ENCODE measurements around the gene DCAF11. TPM values are rescaled to one million over a fixed set of nuclear protein-coding genes. Genes with fewer than 3 reads are reported as not detected.

The DCAF11 gene
- total RNA-seq, 1 donor from 2014 or later = 63.3 TPM

DNA sequence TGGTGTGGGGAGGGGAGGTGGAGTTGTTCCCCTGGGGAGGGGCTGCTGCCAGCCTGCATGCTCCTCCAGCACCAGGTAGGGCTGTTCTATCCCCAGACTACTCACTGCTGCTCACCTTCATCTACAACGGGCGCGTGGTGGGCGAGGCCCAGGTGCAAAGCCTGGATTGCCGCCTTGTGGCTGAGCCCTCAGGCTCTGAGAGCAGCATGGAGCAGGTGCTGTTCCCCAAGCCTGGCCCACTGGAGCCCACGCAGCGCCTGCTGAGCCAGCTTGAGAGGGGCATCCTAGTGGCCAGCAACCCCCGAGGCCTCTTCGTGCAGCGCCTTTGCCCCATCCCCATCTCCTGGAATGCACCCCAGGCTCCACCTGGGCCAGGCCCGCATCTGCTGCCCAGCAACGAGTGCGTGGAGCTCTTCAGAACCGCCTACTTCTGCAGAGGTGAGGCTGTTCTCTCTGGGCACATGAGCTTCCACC is 50.0 kb downstream of the DCAF11 start:
- no peak for DNase-seq (ENCODE audit: low read depth)

DNA sequence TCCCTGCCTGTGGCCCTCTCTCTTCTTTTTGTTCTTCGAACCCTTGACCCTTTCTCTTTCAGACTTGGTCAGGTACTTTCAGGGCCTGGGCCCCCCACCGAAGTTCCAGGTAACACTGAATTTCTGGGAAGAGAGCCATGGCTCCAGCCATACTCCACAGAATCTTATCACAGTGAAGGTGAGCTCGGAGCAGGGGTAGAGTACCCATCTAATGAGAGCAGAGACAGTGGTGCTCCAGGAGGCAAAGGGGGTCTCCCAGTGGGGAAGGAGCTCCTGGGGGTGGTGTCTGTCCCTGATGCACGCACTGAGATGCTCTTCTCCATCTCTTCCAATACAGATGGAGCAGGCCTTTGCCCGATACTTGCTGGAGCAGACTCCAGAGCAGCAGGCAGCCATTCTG is 51.2 kb downstream of the DCAF11 start:
- no peak overlapping the region for H3K4me3 ChIP-seq (ENCODE audit: low read depth, low read length)
- no peaks in the 10 kb centered on the region for H3K27me3 ChIP-seq (ENCODE audit: control insufficient read depth, insufficient read depth, low read length)
- peaks cover 7% of the 10 kb centered on the region for H3K36me3 ChIP-seq (ENCODE audit: control insufficient read depth, insufficient read depth, low read length)
- TF ChIP-seq, protein P1, sequence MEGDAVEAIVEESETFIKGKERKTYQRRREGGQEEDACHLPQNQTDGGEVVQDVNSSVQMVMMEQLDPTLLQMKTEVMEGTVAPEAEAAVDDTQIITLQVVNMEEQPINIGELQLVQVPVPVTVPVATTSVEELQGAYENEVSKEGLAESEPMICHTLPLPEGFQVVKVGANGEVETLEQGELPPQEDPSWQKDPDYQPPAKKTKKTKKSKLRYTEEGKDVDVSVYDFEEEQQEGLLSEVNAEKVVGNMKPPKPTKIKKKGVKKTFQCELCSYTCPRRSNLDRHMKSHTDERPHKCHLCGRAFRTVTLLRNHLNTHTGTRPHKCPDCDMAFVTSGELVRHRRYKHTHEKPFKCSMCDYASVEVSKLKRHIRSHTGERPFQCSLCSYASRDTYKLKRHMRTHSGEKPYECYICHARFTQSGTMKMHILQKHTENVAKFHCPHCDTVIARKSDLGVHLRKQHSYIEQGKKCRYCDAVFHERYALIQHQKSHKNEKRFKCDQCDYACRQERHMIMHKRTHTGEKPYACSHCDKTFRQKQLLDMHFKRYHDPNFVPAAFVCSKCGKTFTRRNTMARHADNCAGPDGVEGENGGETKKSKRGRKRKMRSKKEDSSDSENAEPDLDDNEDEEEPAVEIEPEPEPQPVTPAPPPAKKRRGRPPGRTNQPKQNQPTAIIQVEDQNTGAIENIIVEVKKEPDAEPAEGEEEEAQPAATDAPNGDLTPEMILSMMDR (IDR thresholded peaks at IDR 0.05; ENCODE audit: insufficient read depth, low read length, poor library complexity, severe bottlenecking) = no peak
- DNase-seq (ENCODE audit: low read depth) = no peak

More for the DNA sequence above, 50.0 kb downstream of the DCAF11 start:
- TF ChIP-seq, protein P1 (IDR thresholded peaks at IDR 0.05; ENCODE audit: insufficient read depth, low read length, poor library complexity, severe bottlenecking) = no peak
- Histone ChIP-seq H3K36me3 (ENCODE audit: control insufficient read depth, insufficient read depth, low read length) (peaks cover 11% of the 10 kb centered on the region), H3K27me3 (ENCODE audit: control insufficient read depth, insufficient read depth, low read length) (no peaks in the 10 kb centered on the region), H3K4me3 (ENCODE audit: low read depth, low read length) (no peak overlapping the region)

DNA sequence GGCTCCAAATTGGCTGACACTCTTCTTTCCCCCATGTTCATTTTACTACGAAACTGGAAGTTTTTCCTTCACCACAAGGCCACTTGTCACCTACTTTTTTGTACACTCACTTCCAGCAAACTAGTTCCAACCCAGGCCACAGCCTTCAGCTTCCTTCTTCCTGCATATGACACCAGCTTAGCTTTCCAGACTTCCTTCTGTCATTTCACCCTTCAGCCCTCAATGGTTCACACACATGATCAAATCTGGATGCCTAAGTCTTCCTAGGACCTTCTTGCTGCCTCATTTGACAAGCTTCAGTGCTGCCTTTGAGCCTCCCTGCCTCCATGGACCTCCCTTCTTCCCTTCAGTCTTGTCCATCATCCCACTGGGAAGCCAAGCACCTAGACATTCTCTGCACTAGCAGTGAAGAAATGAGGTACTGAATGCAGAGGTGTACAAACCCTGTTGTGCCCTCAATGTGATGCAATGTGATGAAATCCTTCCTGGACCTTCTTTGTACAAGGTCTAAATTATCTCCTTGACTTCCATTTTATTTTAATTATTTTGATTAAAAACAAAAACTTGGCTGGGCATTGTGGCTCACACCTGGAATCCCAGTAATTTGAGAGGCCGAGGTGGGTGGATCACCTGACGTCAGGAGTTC is 53.0 kb downstream of the DCAF11 start:
- no peak for DNase-seq (ENCODE audit: low read depth)
- Histone ChIP-seq H3K4me3 (ENCODE audit: low read depth, low read length) (no peak overlapping the region), H3K36me3 (ENCODE audit: control insufficient read depth, insufficient read depth, low read length) (peaks cover 7% of the 10 kb centered on the region), H3K27me3 (ENCODE audit: control insufficient read depth, insufficient read depth, low read length) (no peaks in the 10 kb centered on the region)
- TF ChIP-seq, protein P1 (IDR thresholded peaks at IDR 0.05; ENCODE audit: insufficient read depth, low read length, poor library complexity, severe bottlenecking) = no peak

DNA sequence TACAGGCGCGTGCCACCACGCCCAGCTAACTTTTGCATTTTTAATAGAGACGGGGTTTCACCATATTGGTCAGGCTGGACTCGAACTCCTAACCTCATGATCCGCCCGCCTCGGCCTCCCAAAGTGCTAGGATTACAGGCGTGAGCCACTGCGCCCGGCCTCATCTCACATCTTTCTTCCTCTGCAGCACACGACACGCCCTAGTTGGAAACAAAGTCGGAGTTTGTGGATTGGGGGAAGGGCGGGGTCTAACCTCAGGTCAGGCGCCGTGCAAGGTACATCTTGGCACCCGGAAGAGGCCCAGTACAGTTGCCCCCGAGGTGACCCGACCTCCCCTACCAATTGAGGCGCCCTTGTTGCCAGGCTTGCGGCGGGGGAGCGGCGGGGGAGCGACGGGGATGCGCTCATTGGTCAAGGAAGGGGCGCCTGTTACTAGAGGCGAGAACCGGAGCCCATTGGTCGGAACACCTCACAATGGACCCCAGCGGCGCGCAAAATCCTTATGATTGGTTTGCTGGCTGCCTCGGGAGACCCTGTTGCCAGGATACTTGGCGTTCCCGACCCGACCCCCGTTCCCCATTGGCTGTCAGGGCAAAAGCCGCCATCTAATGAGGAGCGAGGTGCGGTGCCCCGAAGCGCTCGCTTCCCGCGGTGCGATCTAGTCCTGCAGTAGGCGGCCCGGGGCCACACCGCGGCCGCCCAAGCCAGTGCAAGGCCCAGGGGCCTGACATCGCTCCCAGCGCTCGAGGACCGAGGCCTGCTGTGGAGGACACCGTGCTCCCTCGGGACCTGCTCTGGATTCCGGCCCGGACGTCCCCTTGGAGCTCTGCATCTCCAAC is 57.1 kb downstream of the DCAF11 start, which contains the start of gene REC8:
TSS of gene REC8 (plus strand) at position 659 of the 839 bp plus-strand sequence. CDS start 473 bp downstream, outside the sequence.
- H3K4me3 ChIP-seq (ENCODE audit: low read depth, low read length) = peak within 1 kb of the TSS; percentile 78
- TF ChIP-seq, protein P1 (IDR thresholded peaks at IDR 0.05; ENCODE audit: insufficient read depth, low read length, poor library complexity, severe bottlenecking) = no peak

DNA sequence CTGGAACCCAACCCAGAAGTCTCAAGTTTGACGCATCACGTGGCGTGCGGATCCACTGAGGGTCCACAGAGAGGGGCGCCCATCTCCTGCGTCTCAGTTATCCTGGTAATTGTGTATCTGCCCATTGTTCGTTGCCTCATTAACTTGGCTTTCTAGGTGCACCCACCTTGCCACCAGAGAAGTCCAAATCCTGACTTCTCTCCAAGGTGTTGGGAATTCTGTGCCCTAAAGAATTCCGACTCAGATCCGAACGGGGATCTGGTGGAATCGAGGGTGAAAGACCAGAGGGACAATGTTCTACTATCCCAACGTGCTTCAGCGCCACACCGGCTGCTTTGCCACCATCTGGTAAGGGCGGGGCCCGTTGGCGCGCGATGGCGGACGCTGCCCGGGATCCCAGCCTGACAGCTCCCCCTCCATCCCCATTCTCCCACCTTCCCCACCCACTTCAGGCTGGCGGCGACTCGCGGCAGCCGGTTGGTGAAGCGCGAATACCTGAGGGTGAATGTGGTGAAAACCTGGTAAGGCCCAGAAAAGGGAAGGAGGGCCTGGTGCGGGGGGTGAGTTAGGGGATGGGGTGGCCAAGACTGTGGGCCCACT is 57.8 kb downstream of the DCAF11 start:
- Histone ChIP-seq H3K27me3 (ENCODE audit: control insufficient read depth, insufficient read depth, low read length) (no peaks in the 10 kb centered on the region), H3K4me3 (ENCODE audit: low read depth, low read length) (peak overlapping the region; percentile 78), H3K36me3 (ENCODE audit: control insufficient read depth, insufficient read depth, low read length) (peaks cover 8% of the 10 kb centered on the region)
- DNase-seq (ENCODE audit: low read depth) = no peak
- TF ChIP-seq, protein P1 (IDR thresholded peaks at IDR 0.05; ENCODE audit: insufficient read depth, low read length, poor library complexity, severe bottlenecking) = no peak

More for the DNA sequence above, 57.1 kb downstream of the DCAF11 start, which contains the start of gene REC8:
- H3K27me3 ChIP-seq (ENCODE audit: control insufficient read depth, insufficient read depth, low read length) = no peaks in the 10 kb centered on the region
- peak; percentile 92 for DNase-seq (ENCODE audit: low read depth)
- peaks cover 7% of the 10 kb centered on the region for H3K36me3 ChIP-seq (ENCODE audit: control insufficient read depth, insufficient read depth, low read length)

Data from kidney epithelial cell (primary cell).